H9 (cell line): ENCODE data around the gene CTNNA3. TPM values are rescaled to one million over a fixed set of nuclear protein-coding genes. Genes with fewer than 3 reads are reported as not detected.

Experiments
- DNase-seq: peaks from one replicate; pipeline ENCODE4 v3.0.0-alpha.2; 2017
- H2AFZ ChIP-seq: one replicate; pipeline ENCODE4 v1.6.1; 2013; ENCODE audit warnings: mild to moderate bottlenecking, low read length, control low read depth, moderate library complexity
- H2AK5ac ChIP-seq: 2 replicates; pipeline ENCODE4 v1.6.1; 2013; ENCODE audit warnings: low read length, control low read depth, mixed read lengths; ENCODE audit not compliant: insufficient read length
- H2BK120ac ChIP-seq: one replicate; pipeline ENCODE4 v1.6.1; 2013; ENCODE audit warnings: low read depth, mild to moderate bottlenecking, low read length, control low read depth, inconsistent platforms; ENCODE audit not compliant: poor library complexity, severe bottlenecking
- H2BK12ac ChIP-seq: 2 replicates; pipeline ENCODE4 v1.6.1; 2013; ENCODE audit warnings: low read length, control low read depth, mixed read lengths, low read depth; ENCODE audit not compliant: insufficient read length
- H2BK15ac ChIP-seq: 2 replicates; pipeline ENCODE4 v1.6.1; 2013; ENCODE audit warnings: low read depth, low read length, control low read depth
- H2BK20ac ChIP-seq: one replicate; pipeline ENCODE4 v1.6.1; 2013; ENCODE audit warnings: low read depth, mild to moderate bottlenecking, low read length, control low read depth, inconsistent platforms; ENCODE audit not compliant: poor library complexity, severe bottlenecking
- H2BK5ac ChIP-seq: 2 replicates; pipeline ENCODE4 v1.6.1; 2013; ENCODE audit warnings: low read length, control low read depth, mixed read lengths; ENCODE audit not compliant: insufficient read length
- H3K14ac ChIP-seq: 2 replicates; pipeline ENCODE4 v1.6.1; 2013; ENCODE audit warnings: low read length, control low read depth; ENCODE audit not compliant: insufficient read depth
- H3K18ac ChIP-seq: 2 replicates; pipeline ENCODE4 v1.6.1; 2013; ENCODE audit warnings: low read depth, mild to moderate bottlenecking, mixed read lengths, low read length, control low read depth; ENCODE audit not compliant: insufficient read length
- H3K23ac ChIP-seq: 2 replicates; pipeline ENCODE4 v1.6.1; 2013; ENCODE audit warnings: low read length, control low read depth, mixed read lengths, low read depth; ENCODE audit not compliant: insufficient read length
- H3K23me2 ChIP-seq: 2 replicates; pipeline ENCODE4 v1.6.1; 2013; ENCODE audit warnings: low read depth, mild to moderate bottlenecking, mixed read lengths, low read length, control low read depth; ENCODE audit not compliant: insufficient read length, poor library complexity, severe bottlenecking
- H3K27ac ChIP-seq: 2 replicates; pipeline ENCODE4 v1.5.1; 2013; ENCODE audit warnings: low read length, control low read depth, mixed read lengths, low read depth; ENCODE audit not compliant: insufficient read length
- H3K27me3 ChIP-seq: 2 replicates; pipeline ENCODE4 v1.6.1; 2013; ENCODE audit warnings: low read length, control low read depth, inconsistent platforms; ENCODE audit not compliant: insufficient read depth
- H3K4ac ChIP-seq: 2 replicates; pipeline ENCODE4 v1.6.1; 2013; ENCODE audit warnings: low read depth, mild to moderate bottlenecking, control low read depth, inconsistent platforms, low read length, moderate library complexity
- H3K4me1 ChIP-seq: 2 replicates; pipeline ENCODE4 v1.6.1; 2013; ENCODE audit warnings: low read length, control low read depth, inconsistent platforms; ENCODE audit not compliant: insufficient read depth
- H3K4me2 ChIP-seq: 2 replicates; pipeline ENCODE4 v1.6.1; 2013; ENCODE audit warnings: low read length, control low read depth, mixed read lengths; ENCODE audit not compliant: insufficient read length, insufficient read depth
- H3K56ac ChIP-seq: 2 replicates; pipeline ENCODE4 v1.6.1; 2013; ENCODE audit warnings: low read depth, mild to moderate bottlenecking, mixed read lengths, low read length, control low read depth; ENCODE audit not compliant: insufficient read length
- H3K79me1 ChIP-seq: 2 replicates; pipeline ENCODE4 v1.6.1; 2013; ENCODE audit warnings: low read depth, mild to moderate bottlenecking, moderate library complexity, low read length, control low read depth, inconsistent platforms; ENCODE audit not compliant: insufficient read depth, poor library complexity, severe bottlenecking
- H3K79me2 ChIP-seq: 2 replicates; pipeline ENCODE4 v1.6.1; 2013; ENCODE audit warnings: low read length, control low read depth, inconsistent platforms; ENCODE audit not compliant: insufficient read depth
- H3K9ac ChIP-seq: 2 replicates; pipeline ENCODE4 v1.6.1; 2013; ENCODE audit warnings: low read length, control low read depth, mixed read lengths; ENCODE audit not compliant: insufficient read length; ENCODE audit errors: extremely low read depth
- H3K9me3 ChIP-seq: one replicate; pipeline ENCODE4 v1.6.1; 2013; ENCODE audit warnings: low read depth, low read length, inconsistent platforms; ENCODE audit not compliant: control insufficient read depth
- H3T11ph ChIP-seq: one replicate; pipeline ENCODE4 v1.6.1; 2013; ENCODE audit warnings: mild to moderate bottlenecking, low read length, control low read depth, inconsistent platforms
- H4K20me1 ChIP-seq: one replicate; pipeline ENCODE4 v1.6.1; 2013; ENCODE audit not compliant: control insufficient read depth, insufficient read length, insufficient read depth
- H4K5ac ChIP-seq: 2 replicates; pipeline ENCODE4 v1.6.1; 2013; ENCODE audit warnings: low read depth, mild to moderate bottlenecking, mixed read lengths, low read length, control low read depth; ENCODE audit not compliant: insufficient read length
- H4K8ac ChIP-seq: replicated peaks from 2 replicates; pipeline ENCODE4 v1.6.1; 2013; ENCODE audit warnings: low read length, control low read depth, mixed read lengths, low read depth; ENCODE audit not compliant: insufficient read length
- H4K91ac ChIP-seq: 2 replicates; pipeline ENCODE4 v1.6.1; 2013; ENCODE audit warnings: low read depth, mild to moderate bottlenecking, moderate library complexity, mixed read lengths, low read length, control low read depth; ENCODE audit not compliant: insufficient read length
- H3K27ac Mint-ChIP-seq, 3 experiments: 2 replicates in 2 of 3; 3 replicates in 1 of 3; pipeline ENCODE4 v1.8.0; 2020 to 2021; ENCODE audit warnings: mixed read lengths in 3 of 3, mild to moderate bottlenecking in 1 of 3, moderate library complexity in 1 of 3
- H3K27me3 Mint-ChIP-seq: 2 replicates; pipeline ENCODE4 v1.8.0; 2021; ENCODE audit warnings: low read depth, mild to moderate bottlenecking, moderate library complexity, mixed read lengths
- H3K36me3 Mint-ChIP-seq, 3 experiments: 2 replicates in 2 of 3; 3 replicates in 1 of 3; pipeline ENCODE4 v1.8.0; 2020 to 2021; ENCODE audit warnings: low read depth in 3 of 3, mixed read lengths in 3 of 3; ENCODE audit not compliant: insufficient read depth in 1 of 3
- H3K4me1 Mint-ChIP-seq, 2 experiments: 2 replicates each; pipeline ENCODE4 v1.8.0; 2020; ENCODE audit warnings: mixed read lengths in 2 of 2
- H3K4me3 Mint-ChIP-seq, 2 experiments: 2 replicates in 1 of 2; 3 replicates in 1 of 2; pipeline ENCODE4 v1.8.0; 2020 to 2021; ENCODE audit warnings: mild to moderate bottlenecking in 2 of 2, mixed read lengths in 2 of 2, moderate library complexity in 1 of 2
- H3K9me3 Mint-ChIP-seq, 2 experiments: 2 replicates in 1 of 2; 3 replicates in 1 of 2; pipeline ENCODE4 v1.8.0; 2020; ENCODE audit warnings: mild to moderate bottlenecking in 2 of 2, mixed read lengths in 2 of 2, moderate library complexity in 1 of 2
- WGBS: extraction: QIAGEN DNeasy Blood & Tissue Kit; methylation state at CpG from one replicate; pipeline ENCODE4 v1.1.7; 2013; ENCODE audit warnings: missing lambda C conversion rate, low lambda C conversion rate, mixed read lengths; ENCODE audit not compliant: insufficient read length; ENCODE audit errors: extremely low coverage; 5-methylcytosine and 5-hydroxymethylcytosine counted together
- total RNA-seq: library from RNA; stranded (reverse); gene quantifications from 2 replicates; pipeline ENCODE4 v1.2.1, GENCODE V29; 2021
- TF ChIP-seq, protein P1 (sequence below): fragments of 200-600 bp; sonication (generic); conservative IDR thresholded peaks from 3 replicates; pipeline ENCODE4 v1.8.0; 2021; ENCODE audit warnings: antibody characterized with exemption, mild to moderate bottlenecking

The CTNNA3 gene
- total RNA-seq, 1 experiment from 2014 or later: 3.3 TPM

DNA sequence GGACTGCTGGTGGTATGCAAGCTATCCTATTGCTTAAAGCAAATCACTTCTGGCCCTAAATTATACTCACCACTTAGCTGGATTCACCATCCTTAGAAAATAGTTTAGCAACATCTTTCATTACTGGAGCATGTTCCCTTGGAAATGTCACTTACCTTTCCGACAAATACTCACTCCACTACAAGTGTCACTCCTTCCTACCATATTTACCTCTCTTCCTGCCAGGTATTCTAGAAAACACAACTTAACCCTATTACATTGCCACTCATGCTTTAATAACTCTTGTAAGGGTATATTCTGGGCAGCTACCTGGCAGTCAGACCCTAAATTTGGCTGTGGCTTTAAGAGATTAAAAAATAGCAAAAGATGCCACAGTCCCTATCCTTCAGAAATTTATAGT is 37.5 kb upstream of the CTNNA3 start:
- Mint-ChIP-seq H3K36me3 (no peaks in the 10 kb centered on the region), H3K27ac (no peak overlapping the region)
- whole genome bisulfite sequencing: no CpG with 5 or more reads among the region's 1 CpG

More for the DNA sequence above, 37.5 kb upstream of the CTNNA3 start:
- H2BK120ac ChIP-seq: no peak overlapping the region
- no peaks in the 10 kb centered on the region for H3K79me2 ChIP-seq
- H4K5ac ChIP-seq: no peak overlapping the region
- no peak overlapping the region for H3K4me2 ChIP-seq
- no peaks in the 10 kb centered on the region for H3K27me3 ChIP-seq
- no peaks in the 10 kb centered on the region for H3K4me1 ChIP-seq
- DNase-seq: no peak
- no peak overlapping the region for H3K56ac ChIP-seq
- H3T11ph ChIP-seq: no peak overlapping the region
- no peaks in the 10 kb centered on the region for H3K23me2 ChIP-seq
- H4K8ac ChIP-seq: no peak overlapping the region
- H3K23ac ChIP-seq: no peak overlapping the region
- TF ChIP-seq, protein P1, sequence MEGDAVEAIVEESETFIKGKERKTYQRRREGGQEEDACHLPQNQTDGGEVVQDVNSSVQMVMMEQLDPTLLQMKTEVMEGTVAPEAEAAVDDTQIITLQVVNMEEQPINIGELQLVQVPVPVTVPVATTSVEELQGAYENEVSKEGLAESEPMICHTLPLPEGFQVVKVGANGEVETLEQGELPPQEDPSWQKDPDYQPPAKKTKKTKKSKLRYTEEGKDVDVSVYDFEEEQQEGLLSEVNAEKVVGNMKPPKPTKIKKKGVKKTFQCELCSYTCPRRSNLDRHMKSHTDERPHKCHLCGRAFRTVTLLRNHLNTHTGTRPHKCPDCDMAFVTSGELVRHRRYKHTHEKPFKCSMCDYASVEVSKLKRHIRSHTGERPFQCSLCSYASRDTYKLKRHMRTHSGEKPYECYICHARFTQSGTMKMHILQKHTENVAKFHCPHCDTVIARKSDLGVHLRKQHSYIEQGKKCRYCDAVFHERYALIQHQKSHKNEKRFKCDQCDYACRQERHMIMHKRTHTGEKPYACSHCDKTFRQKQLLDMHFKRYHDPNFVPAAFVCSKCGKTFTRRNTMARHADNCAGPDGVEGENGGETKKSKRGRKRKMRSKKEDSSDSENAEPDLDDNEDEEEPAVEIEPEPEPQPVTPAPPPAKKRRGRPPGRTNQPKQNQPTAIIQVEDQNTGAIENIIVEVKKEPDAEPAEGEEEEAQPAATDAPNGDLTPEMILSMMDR: no peak
- no peak overlapping the region for H3K4ac ChIP-seq
- H3K4me3 Mint-ChIP-seq: no peak overlapping the region
- no peaks in the 10 kb centered on the region for H3K27me3 Mint-ChIP-seq
- H3K18ac ChIP-seq: no peak overlapping the region
- no peaks in the 10 kb centered on the region for H3K79me1 ChIP-seq
- H3K9me3 ChIP-seq: no peaks in the 10 kb centered on the region
- H2BK12ac ChIP-seq: no peak overlapping the region
- no peaks in the 10 kb centered on the region for H4K20me1 ChIP-seq
- no peak overlapping the region for H2BK20ac ChIP-seq
- no peak overlapping the region for H3K14ac ChIP-seq
- H4K91ac ChIP-seq: no peak overlapping the region
- peaks cover 0 to 2% of the 10 kb centered on the region in 2 experiments; a peak in 2 of 5 replicates for H3K9me3 Mint-ChIP-seq
- no peak overlapping the region for H3K27ac ChIP-seq
- no peak overlapping the region for H3K9ac ChIP-seq
- no peak overlapping the region for H2BK5ac ChIP-seq
- no peak overlapping the region for H2AK5ac ChIP-seq
- no peaks in the 10 kb centered on the region for H3K4me1 Mint-ChIP-seq
- no peak overlapping the region for H2AFZ ChIP-seq
- no peak overlapping the region for H2BK15ac ChIP-seq
